Measurements from ENCODE around the gene SYT14.

Gene SYT14

DNA sequence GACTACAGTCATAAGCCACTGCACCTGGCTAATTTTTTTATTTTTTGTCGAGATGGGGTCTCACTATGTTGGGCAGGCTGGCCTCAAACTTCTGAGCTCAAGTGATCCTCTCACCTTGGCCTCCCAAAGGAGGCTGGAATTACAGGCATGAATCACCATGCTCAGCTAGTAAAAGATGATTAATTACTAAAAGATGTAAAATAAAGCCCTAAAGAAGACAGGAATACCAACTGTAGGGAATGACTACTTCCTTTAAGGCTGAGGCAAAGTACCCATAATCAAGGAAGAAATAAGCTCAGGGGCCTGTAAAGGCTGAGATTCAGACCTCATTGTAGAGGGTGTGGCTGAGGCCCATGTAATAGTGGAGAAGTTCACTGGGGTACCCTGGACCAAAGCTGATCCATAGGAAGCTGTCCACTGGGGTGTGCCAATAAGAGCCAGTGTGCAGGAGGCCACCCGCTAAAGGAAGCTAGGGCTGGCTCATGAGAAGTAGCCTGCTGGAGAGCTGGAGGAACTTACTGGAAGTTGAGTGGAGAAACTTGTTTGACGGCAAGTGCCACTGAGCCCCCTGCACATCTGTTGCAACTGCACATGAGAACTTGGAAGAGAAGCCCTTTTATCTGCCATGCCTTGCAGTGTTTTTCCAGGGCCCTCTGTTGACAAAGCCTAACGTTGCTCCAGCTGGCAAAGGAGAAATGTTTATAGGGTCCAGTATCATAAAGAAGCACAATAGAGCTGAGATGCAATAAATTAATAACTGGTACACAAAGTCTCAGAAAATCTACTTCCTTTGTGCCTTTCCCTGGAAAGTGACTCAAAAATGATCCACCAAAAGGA is 276.8 kb downstream of the SYT14 start:
- DNase-seq = no peak

DNA sequence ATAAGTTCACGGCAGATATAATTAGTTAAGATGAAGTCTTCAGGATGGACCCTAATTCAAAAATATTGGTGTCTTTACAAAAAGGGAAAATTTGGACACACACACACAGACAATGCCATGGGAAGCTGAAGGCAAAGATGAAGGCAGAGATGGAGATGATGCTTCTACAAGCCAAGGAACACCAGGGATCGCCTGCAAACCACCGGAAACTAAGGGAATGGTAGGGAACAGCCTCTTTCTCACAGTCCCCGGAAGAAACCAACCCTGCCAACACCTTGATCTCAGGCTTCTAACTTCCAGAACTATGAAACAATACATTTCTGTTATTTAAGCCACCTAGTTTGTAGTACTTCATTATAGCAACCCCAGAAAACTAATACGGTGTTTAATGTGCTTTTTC is 279.5 kb downstream of the SYT14 start:
- DNase-seq = no peak

DNA sequence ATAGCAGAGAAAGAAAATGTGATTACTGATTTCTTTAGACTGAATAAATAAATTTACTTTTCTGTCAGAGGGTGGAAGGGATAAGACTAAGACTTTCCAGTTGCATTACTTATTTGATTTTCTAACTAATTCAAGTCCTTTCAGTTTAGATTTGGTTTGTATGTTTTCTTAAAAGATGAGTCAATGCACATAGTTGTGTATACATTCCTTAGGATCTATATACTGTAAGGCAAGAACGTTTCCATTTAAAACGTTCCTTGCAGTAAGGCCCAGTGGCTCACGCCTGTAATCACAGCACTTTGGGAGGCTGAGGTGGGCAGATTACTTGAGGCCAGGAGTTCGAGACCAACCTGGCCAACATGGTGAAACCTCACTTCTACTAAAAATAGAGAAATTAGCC is 280.0 kb downstream of the SYT14 start:
- no peak for DNase-seq
